Central memory CD8-positive, alpha-beta T cell (primary cell): Measurements from ENCODE around the gene C1GALT1.

ENCODE experiments used
- ATAC-seq: fragments of 150-1000 bp; cut with Tn5 transposase; replicated peaks from 2 replicates; pipeline ENCODE4 v1.10.0; 2022; ENCODE audit warnings: mild to moderate bottlenecking, moderate FRiP score, moderate number of reproducible peaks; ENCODE audit not compliant: poor library complexity, severe bottlenecking; ENCODE audit errors: extremely low read depth
- DNase-seq, 2 donors: peaks; one replicate each; pipeline ENCODE4 v3.0.0; 2021; ENCODE audit warnings: low spot score in 2 of 2
- H3K27ac Mint-ChIP-seq: one replicate; pipeline ENCODE4 v1.8.0; 2022; ENCODE audit warnings: low read depth, mild to moderate bottlenecking, moderate library complexity, mixed read lengths
- H3K27me3 Mint-ChIP-seq: one replicate; pipeline ENCODE4 v1.8.0; 2022; ENCODE audit warnings: mixed read lengths
- H3K36me3 Mint-ChIP-seq: one replicate; pipeline ENCODE4 v1.8.0; 2022; ENCODE audit warnings: mild to moderate bottlenecking, moderate library complexity, mixed read lengths; ENCODE audit not compliant: insufficient read depth
- H3K4me1 Mint-ChIP-seq: one replicate; pipeline ENCODE4 v1.8.0; 2022; ENCODE audit warnings: mixed read lengths
- H3K4me3 Mint-ChIP-seq: one replicate; pipeline ENCODE4 v1.8.0; 2022; ENCODE audit warnings: mild to moderate bottlenecking, moderate library complexity, mixed read lengths
- H3K9me3 Mint-ChIP-seq: one replicate; pipeline ENCODE4 v1.8.0; 2022; ENCODE audit warnings: mixed read lengths

C1GALT1 gene

GRCh38 chr7:7290429-7291122 lies 108.2 kb downstream of the C1GALT1 start:
- H3K4me3 Mint-ChIP-seq: no peak overlapping the region
- ATAC-seq: no peak
- no peaks in the 10 kb centered on the region for H3K9me3 Mint-ChIP-seq
- no peaks in the 10 kb centered on the region for H3K4me1 Mint-ChIP-seq
- H3K36me3 Mint-ChIP-seq: no peaks in the 10 kb centered on the region
- peaks cover 10% of the 10 kb centered on the region for H3K27me3 Mint-ChIP-seq
- no peak for DNase-seq
- no peak overlapping the region for H3K27ac Mint-ChIP-seq

- no peaks in the 10 kb centered on the region for H3K36me3 Mint-ChIP-seq
- H3K27me3 Mint-ChIP-seq: peaks cover 10% of the 10 kb centered on the region
- no peaks in the 10 kb centered on the region for H3K4me1 Mint-ChIP-seq
These were observed 109.7 kb downstream of the C1GALT1 start for GRCh38 chr7:7292085-7292484.

GRCh38 chr7:7292608-7293007 lies 110.3 kb downstream of the C1GALT1 start:
- Mint-ChIP-seq H3K27ac (no peak overlapping the region), H3K36me3 (no peaks in the 10 kb centered on the region)
- ATAC-seq: no peak

More at GRCh38 chr7:7292085-7292484, 109.7 kb downstream of the C1GALT1 start:
- DNase-seq (no peak), ATAC-seq (no peak)
- Mint-ChIP-seq H3K27ac (no peak overlapping the region), H3K4me3 (no peak overlapping the region), H3K9me3 (no peaks in the 10 kb centered on the region)

GRCh38 chr7:7293092-7293491 lies 110.7 kb downstream of the C1GALT1 start:
- Mint-ChIP-seq H3K4me3 (no peak overlapping the region), H3K27ac (no peak overlapping the region), H3K36me3 (no peaks in the 10 kb centered on the region), H3K4me1 (no peaks in the 10 kb centered on the region), H3K27me3 (peaks cover 10% of the 10 kb centered on the region), H3K9me3 (no peaks in the 10 kb centered on the region)
- no peak for ATAC-seq
- DNase-seq: no peak

More at GRCh38 chr7:7292608-7293007, 110.3 kb downstream of the C1GALT1 start:
- Mint-ChIP-seq H3K4me1 (no peaks in the 10 kb centered on the region), H3K9me3 (no peaks in the 10 kb centered on the region), H3K27me3 (peaks cover 10% of the 10 kb centered on the region), H3K4me3 (no peak overlapping the region)
- DNase-seq: no peak

GRCh38 chr7:7294911-7295310 lies 112.6 kb downstream of the C1GALT1 start:
- Mint-ChIP-seq H3K36me3 (no peaks in the 10 kb centered on the region), H3K27me3 (peaks cover 10% of the 10 kb centered on the region)

More at GRCh38 chr7:7294911-7295310, 112.6 kb downstream of the C1GALT1 start:
- H3K4me3 Mint-ChIP-seq: no peak overlapping the region
- H3K9me3 Mint-ChIP-seq: no peaks in the 10 kb centered on the region
- no peaks in the 10 kb centered on the region for H3K4me1 Mint-ChIP-seq
- DNase-seq (no peak), ATAC-seq (no peak)
- H3K27ac Mint-ChIP-seq: no peak overlapping the region
